Smooth muscle cell (in vitro differentiated cells): ENCODE data around the gene VPS50. TPM values are rescaled to one million over a fixed set of nuclear protein-coding genes. Genes with fewer than 3 reads are reported as not detected.

Experiments used
- DNase-seq: peaks from one replicate; lab custom pipeline; 2025; ENCODE audit not compliant: unreplicated experiment; lab: John Stamatoyannopoulos, UW
- H2AFZ ChIP-seq: fragments of 200-600 bp; sonication (generic); 2 replicates; pipeline ENCODE4 v1.6.0; 2016; ENCODE audit warnings: antibody characterized with exemption, low read depth, mild to moderate bottlenecking
- H3F3A ChIP-seq: fragments of 200-600 bp; sonication (generic); 2 replicates; pipeline ENCODE4 v1.6.0; 2017; ENCODE audit warnings: antibody characterized with exemption, low read depth
- H3K27ac ChIP-seq: fragments of 200-600 bp; sonication (generic); 2 replicates; pipeline ENCODE4 v1.5.1; 2016; ENCODE audit warnings: low read depth, mild to moderate bottlenecking
- H3K27me3 ChIP-seq: fragments of 200-600 bp; sonication (generic); 2 replicates; pipeline ENCODE4 v1.6.1; 2016; ENCODE audit warnings: low read depth, mild to moderate bottlenecking
- H3K36me3 ChIP-seq: fragments of 200-600 bp; sonication (generic); 2 replicates; pipeline ENCODE4 v1.5.1; 2016; ENCODE audit warnings: low read depth
- H3K4me1 ChIP-seq: fragments of 200-600 bp; sonication (generic); 2 replicates; pipeline ENCODE4 v1.5.1; 2016; ENCODE audit warnings: low read depth
- H3K4me2 ChIP-seq: fragments of 200-600 bp; sonication (generic); 2 replicates; pipeline ENCODE4 v1.6.0; 2016; ENCODE audit warnings: mild to moderate bottlenecking
- H3K4me3 ChIP-seq: fragments of 200-600 bp; sonication (generic); 2 replicates; pipeline ENCODE4 v1.5.1; 2016; ENCODE audit warnings: mild to moderate bottlenecking
- H3K79me2 ChIP-seq: fragments of 200-600 bp; sonication (generic); 2 replicates; pipeline ENCODE4 v1.6.0; 2016; ENCODE audit warnings: low read depth, mild to moderate bottlenecking
- H3K9ac ChIP-seq: fragments of 200-600 bp; sonication (generic); 2 replicates; pipeline ENCODE4 v1.6.0; 2016; ENCODE audit warnings: low read depth
- H3K9me3 ChIP-seq: fragments of 200-600 bp; sonication (generic); replicated peaks from 2 replicates; pipeline ENCODE4 v1.5.1; 2016; ENCODE audit warnings: low read depth
- H4K20me1 ChIP-seq: fragments of 200-600 bp; sonication (generic); 2 replicates; pipeline ENCODE4 v1.6.0; 2016; ENCODE audit warnings: low read depth
- WGBS: methylation state at CpG from one replicate; pipeline ENCODE4 v1.1.7; 2016; ENCODE audit warnings: low lambda C conversion rate; 5-methylcytosine and 5-hydroxymethylcytosine counted together
- polyA plus RNA-seq: library from polyadenylated mRNA; unstranded; fragments of >200 nt; fragmentation: Nextera tagmentation; extraction: Ambion mirVana; gene quantifications from 2 replicates; pipeline ENCODE4 v1.2.1, GENCODE V29; 2016
- total RNA-seq: library from RNA; depleted of rRNA; stranded (reverse); fragments of >200 nt; gene quantifications from 2 replicates; pipeline ENCODE4 v1.2.3, GENCODE V29; 2014
- TF ChIP-seq, protein P1 (sequence below): fragments of 200-600 bp; sonication (generic); IDR thresholded peaks from 2 replicates; pipeline ENCODE4 v1.5.1; 2017; ENCODE audit warnings: borderline replicate concordance, mild to moderate bottlenecking, antibody characterized with exemption; ENCODE audit not compliant: insufficient read depth, poor library complexity, severe bottlenecking

Gene VPS50
- total and polyA plus RNA-seq, 2 experiments from 2014 or later: 7.7 to 26.7 TPM

DNA sequence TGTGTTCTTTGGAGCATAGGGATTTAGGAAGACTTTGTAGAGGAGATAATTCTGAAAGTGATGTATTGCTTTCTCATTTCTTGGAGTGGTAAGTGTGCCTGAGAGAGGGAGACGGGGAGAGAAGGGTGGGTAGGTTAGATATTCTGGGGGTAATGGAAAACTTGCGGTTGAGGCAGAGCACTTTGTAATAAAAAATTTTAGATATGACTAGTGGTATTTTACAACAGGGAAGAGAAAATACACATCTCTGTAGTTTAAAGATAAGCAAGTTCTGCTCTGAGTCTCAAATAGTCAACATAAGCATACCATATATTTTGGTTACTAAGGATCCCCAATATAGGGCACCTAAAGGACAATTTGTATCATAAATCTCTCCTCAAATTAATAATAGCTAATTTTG is 6.6 kb downstream of the VPS50 start:
- no peaks in the 10 kb centered on the region for H3K36me3 ChIP-seq
- H3K4me2 ChIP-seq: no peak overlapping the region
- no peak overlapping the region for H3K9ac ChIP-seq
- H4K20me1 ChIP-seq: peaks cover 29% of the 10 kb centered on the region
- H3K9me3 ChIP-seq: no peaks in the 10 kb centered on the region
- no peak for DNase-seq
- no peak overlapping the region for H3K4me3 ChIP-seq
- H3K27me3 ChIP-seq: no peaks in the 10 kb centered on the region
- H3K79me2 ChIP-seq: peaks cover 8% of the 10 kb centered on the region
- no peak overlapping the region for H3K27ac ChIP-seq
- H3K4me1 ChIP-seq: no peaks in the 10 kb centered on the region
- no peaks in the 10 kb centered on the region for H3F3A ChIP-seq
- no peak overlapping the region for H2AFZ ChIP-seq
- 84% methylated on average over 2 of the region's 2 CpGs for WGBS
- TF ChIP-seq, protein P1, sequence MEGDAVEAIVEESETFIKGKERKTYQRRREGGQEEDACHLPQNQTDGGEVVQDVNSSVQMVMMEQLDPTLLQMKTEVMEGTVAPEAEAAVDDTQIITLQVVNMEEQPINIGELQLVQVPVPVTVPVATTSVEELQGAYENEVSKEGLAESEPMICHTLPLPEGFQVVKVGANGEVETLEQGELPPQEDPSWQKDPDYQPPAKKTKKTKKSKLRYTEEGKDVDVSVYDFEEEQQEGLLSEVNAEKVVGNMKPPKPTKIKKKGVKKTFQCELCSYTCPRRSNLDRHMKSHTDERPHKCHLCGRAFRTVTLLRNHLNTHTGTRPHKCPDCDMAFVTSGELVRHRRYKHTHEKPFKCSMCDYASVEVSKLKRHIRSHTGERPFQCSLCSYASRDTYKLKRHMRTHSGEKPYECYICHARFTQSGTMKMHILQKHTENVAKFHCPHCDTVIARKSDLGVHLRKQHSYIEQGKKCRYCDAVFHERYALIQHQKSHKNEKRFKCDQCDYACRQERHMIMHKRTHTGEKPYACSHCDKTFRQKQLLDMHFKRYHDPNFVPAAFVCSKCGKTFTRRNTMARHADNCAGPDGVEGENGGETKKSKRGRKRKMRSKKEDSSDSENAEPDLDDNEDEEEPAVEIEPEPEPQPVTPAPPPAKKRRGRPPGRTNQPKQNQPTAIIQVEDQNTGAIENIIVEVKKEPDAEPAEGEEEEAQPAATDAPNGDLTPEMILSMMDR: no peak

DNA sequence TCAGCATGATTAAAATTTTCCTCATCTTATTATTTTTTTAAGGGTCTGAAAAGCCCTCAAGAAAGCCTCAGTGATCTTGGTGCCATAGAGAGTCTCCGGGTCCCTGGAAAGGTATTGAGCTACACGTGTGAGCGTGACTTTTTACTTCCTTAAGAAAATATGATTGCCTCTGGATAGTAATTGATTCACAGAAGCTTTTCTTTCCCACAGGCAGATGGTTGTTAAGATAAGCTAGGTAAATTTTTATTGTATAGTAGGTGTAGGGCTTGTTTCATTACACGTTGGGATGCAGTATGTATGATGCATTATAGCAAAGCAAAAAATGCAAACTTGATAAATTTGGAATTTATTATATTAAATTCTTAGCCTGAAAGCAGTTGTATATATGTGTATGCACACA is 7.7 kb downstream of the VPS50 start:
- Histone ChIP-seq H3K36me3 (no peaks in the 10 kb centered on the region), H3F3A (no peaks in the 10 kb centered on the region), H3K27me3 (no peaks in the 10 kb centered on the region), H3K79me2 (peaks cover 7% of the 10 kb centered on the region), H3K27ac (no peak overlapping the region), H2AFZ (no peak overlapping the region), H3K4me3 (no peak overlapping the region), H3K4me2 (no peak overlapping the region), H3K9ac (no peak overlapping the region), H4K20me1 (peaks cover 37% of the 10 kb centered on the region), H3K4me1 (no peaks in the 10 kb centered on the region), H3K9me3 (no peaks in the 10 kb centered on the region)
- TF ChIP-seq, protein P1: no peak
- WGBS: 91% methylated on average over 4 of the region's 4 CpGs
- no peak for DNase-seq

DNA sequence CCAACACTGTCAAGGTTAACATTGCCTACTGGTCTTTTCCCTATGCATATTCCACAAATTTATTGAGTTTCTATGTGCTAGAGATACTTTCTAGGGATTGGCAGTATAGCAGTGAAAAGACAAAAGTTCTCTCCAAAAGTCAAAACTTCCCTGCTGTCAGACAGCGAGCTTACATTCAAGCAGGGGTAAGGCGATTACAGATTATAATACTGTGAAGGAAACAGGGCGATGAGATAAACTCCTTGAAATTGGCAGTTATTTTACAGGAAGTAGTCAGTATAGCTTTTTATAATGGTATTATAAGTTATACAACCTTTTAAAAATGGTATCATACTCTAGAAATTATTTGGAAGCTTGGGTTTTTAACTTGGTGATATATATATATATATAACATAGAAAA is 9.9 kb downstream of the VPS50 start:
- TF ChIP-seq, protein P1: no peak
- H3K4me3 ChIP-seq: no peak overlapping the region
- no peak overlapping the region for H3K27ac ChIP-seq
- no peak overlapping the region for H3K4me2 ChIP-seq
- H3K9ac ChIP-seq: no peak overlapping the region
- H4K20me1 ChIP-seq: peaks cover 53% of the 10 kb centered on the region
- H3K4me1 ChIP-seq: no peaks in the 10 kb centered on the region
- DNase-seq: no peak
- H3K27me3 ChIP-seq: no peaks in the 10 kb centered on the region
- no peaks in the 10 kb centered on the region for H3K9me3 ChIP-seq
- no peaks in the 10 kb centered on the region for H3K79me2 ChIP-seq
- over 99% methylated on average over 3 of the region's 3 CpGs for WGBS
- no peak overlapping the region for H2AFZ ChIP-seq
- H3K36me3 ChIP-seq: no peaks in the 10 kb centered on the region
- no peaks in the 10 kb centered on the region for H3F3A ChIP-seq
